Activated B cell treated with CpG ODN at 0.5 μM for 24 hours (primary cell): ENCODE data around the gene KCNJ6. TPM values are rescaled to one million over a fixed set of nuclear protein-coding genes. Genes with fewer than 3 reads are reported as not detected.
"Not testable (repeated sequence)": the region's sequence is repeated elsewhere in the genome, so short reads cannot be mapped to it uniquely, and the experiment has no call there.

ENCODE experiments used
- ATAC-seq: fragments of 200-7000 bp; cut with Tn5 transposase; one replicate; pipeline ENCODE4 v1.10.0; 2021; ENCODE audit warnings: low read depth, mild to moderate bottlenecking, moderate library complexity
- CTCF ChIA-PET: fragments of 350-600 bp; sonication (Branson Sonifier 250); formaldehyde crosslinking; loops from one replicate; lab custom pipeline; 2021; ENCODE audit warnings: antibody characterized with exemption; lab: Charles Lee
- POLR2A ChIA-PET: fragments of 350-600 bp; sonication (Branson Sonifier 250); formaldehyde crosslinking; loops from one replicate; lab custom pipeline; 2021; ENCODE audit warnings: antibody characterized with exemption; lab: Charles Lee
- DNase-seq: peaks from one replicate; pipeline ENCODE4 v3.0.0; 2022
- H3K27ac Mint-ChIP-seq: one replicate; pipeline ENCODE4 v1.8.0; 2020; ENCODE audit warnings: mixed read lengths
- H3K27me3 Mint-ChIP-seq: one replicate; pipeline ENCODE4 v1.8.0; 2021; ENCODE audit warnings: mixed read lengths
- H3K36me3 Mint-ChIP-seq: one replicate; pipeline ENCODE4 v1.8.0; 2021; ENCODE audit warnings: low read depth, mixed read lengths
- H3K4me1 Mint-ChIP-seq: one replicate; pipeline ENCODE4 v1.8.0; 2021; ENCODE audit warnings: mixed read lengths
- H3K4me3 Mint-ChIP-seq: one replicate; pipeline ENCODE4 v1.8.0; 2020; ENCODE audit warnings: mild to moderate bottlenecking, mixed read lengths
- H3K9me3 Mint-ChIP-seq: one replicate; pipeline ENCODE4 v1.8.0; 2020; ENCODE audit warnings: mixed read lengths
- intact Hi-C: fragments of 100-400 bp; cut with micrococcal nuclease; formaldehyde crosslinking; loops from one replicate; pipeline ENCODE4 v1.15.1; 2024
- total RNA-seq: library from RNA; stranded (reverse); gene quantifications from 2 replicates; pipeline ENCODE4 v1.2.3, GENCODE V29; 2022
- TF ChIP-seq, protein P1 (sequence below): fragments of 200-600 bp; IDR thresholded peaks from one replicate; pipeline ENCODE4 v1.8.0; 2022; ENCODE audit warnings: antibody characterized with exemption, mild to moderate bottlenecking

The KCNJ6 gene
- total RNA-seq, 1 donor from 2014 or later, result not detected

- DNase-seq (no peak), ATAC-seq (no peak)
- H3K27me3 Mint-ChIP-seq, result peaks cover 19% of the 10 kb centered on the region
- TF ChIP-seq, protein P1, sequence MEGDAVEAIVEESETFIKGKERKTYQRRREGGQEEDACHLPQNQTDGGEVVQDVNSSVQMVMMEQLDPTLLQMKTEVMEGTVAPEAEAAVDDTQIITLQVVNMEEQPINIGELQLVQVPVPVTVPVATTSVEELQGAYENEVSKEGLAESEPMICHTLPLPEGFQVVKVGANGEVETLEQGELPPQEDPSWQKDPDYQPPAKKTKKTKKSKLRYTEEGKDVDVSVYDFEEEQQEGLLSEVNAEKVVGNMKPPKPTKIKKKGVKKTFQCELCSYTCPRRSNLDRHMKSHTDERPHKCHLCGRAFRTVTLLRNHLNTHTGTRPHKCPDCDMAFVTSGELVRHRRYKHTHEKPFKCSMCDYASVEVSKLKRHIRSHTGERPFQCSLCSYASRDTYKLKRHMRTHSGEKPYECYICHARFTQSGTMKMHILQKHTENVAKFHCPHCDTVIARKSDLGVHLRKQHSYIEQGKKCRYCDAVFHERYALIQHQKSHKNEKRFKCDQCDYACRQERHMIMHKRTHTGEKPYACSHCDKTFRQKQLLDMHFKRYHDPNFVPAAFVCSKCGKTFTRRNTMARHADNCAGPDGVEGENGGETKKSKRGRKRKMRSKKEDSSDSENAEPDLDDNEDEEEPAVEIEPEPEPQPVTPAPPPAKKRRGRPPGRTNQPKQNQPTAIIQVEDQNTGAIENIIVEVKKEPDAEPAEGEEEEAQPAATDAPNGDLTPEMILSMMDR, result no peak
- no peaks in the 10 kb centered on the region for H3K4me1 Mint-ChIP-seq
- peaks cover 15% of the 10 kb centered on the region for H3K9me3 Mint-ChIP-seq
- H3K27ac Mint-ChIP-seq, result no peak overlapping the region
- intact Hi-C loops, result no loop called here
- H3K4me3 Mint-ChIP-seq, result no peak overlapping the region
- POLR2A ChIA-PET, result interaction anchor here (1.3 kb wide), 1 partner anchor 15 kb away, joined by 4 read pairs; no protein-coding TSS in a partner anchor
- H3K36me3 Mint-ChIP-seq, result no peaks in the 10 kb centered on the region
- CTCF ChIA-PET, result no interaction called here
Observed at GRCh38 chr21:37578471-37579126, 337.7 kb downstream of the KCNJ6 start.

DNA sequence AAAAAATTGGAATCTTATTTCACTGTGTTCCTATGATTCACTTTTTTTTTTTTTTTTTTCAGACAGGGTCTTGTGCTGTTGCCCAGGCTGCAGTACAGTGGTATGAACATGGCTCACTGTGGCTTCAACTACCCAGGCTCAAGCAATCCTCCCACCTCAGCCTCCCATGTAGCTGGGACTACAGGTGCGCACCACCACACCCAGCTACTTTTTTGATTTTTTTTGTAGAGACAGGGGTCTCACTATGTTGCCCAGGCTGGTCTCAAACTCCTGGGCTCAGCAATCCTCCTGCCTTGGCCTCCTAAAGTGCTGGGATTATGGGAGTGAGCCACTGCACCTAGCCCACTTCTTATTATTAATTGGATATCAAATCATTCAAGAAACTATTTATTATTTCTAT, 339.3 kb downstream of the KCNJ6 start:
- H3K4me1 Mint-ChIP-seq, H3K27ac Mint-ChIP-seq, DNase-seq, POLR2A ChIA-PET, H3K36me3 Mint-ChIP-seq, CTCF ChIA-PET, intact Hi-C loops, ATAC-seq, H3K4me3 Mint-ChIP-seq: not testable (repeated sequence)
- peaks cover 15% of the 10 kb centered on the region for H3K9me3 Mint-ChIP-seq
- H3K27me3 Mint-ChIP-seq, result peaks cover 18% of the 10 kb centered on the region

GRCh38 chr21:37575580-37575979, 340.7 kb downstream of the KCNJ6 start:
- peaks cover 15% of the 10 kb centered on the region for H3K9me3 Mint-ChIP-seq
- peaks cover 19% of the 10 kb centered on the region for H3K27me3 Mint-ChIP-seq
- H3K4me3 Mint-ChIP-seq, result no peak overlapping the region
- no peaks in the 10 kb centered on the region for H3K36me3 Mint-ChIP-seq
- no peak overlapping the region for H3K27ac Mint-ChIP-seq
- intact Hi-C loops, result no loop called here
- DNase-seq (no peak), ATAC-seq (no peak)
- ChIA-PET CTCF (no interaction called here), POLR2A (interaction anchor here (1.0 kb wide), 1 partner anchor 12 kb away, joined by 4 read pairs; no protein-coding TSS in a partner anchor)
- no peaks in the 10 kb centered on the region for H3K4me1 Mint-ChIP-seq
- TF ChIP-seq, protein P1, result no peak

- peaks cover 20% of the 10 kb centered on the region for H3K27me3 Mint-ChIP-seq
- TF ChIP-seq, protein P1, result no peak
- POLR2A ChIA-PET, result interaction anchor here (1.0 kb wide), 1 partner anchor 11 kb away, joined by 4 read pairs; no protein-coding TSS in a partner anchor
- intact Hi-C loops, result no loop called here
- no peak overlapping the region for H3K4me3 Mint-ChIP-seq
- DNase-seq (no peak), ATAC-seq (no peak)
- no peaks in the 10 kb centered on the region for H3K4me1 Mint-ChIP-seq
- H3K27ac Mint-ChIP-seq, result no peak overlapping the region
- peaks cover 15% of the 10 kb centered on the region for H3K9me3 Mint-ChIP-seq
- no peaks in the 10 kb centered on the region for H3K36me3 Mint-ChIP-seq
- CTCF ChIA-PET, result no interaction called here
Observed at GRCh38 chr21:37574751-37575150, 341.5 kb downstream of the KCNJ6 start.

DNA sequence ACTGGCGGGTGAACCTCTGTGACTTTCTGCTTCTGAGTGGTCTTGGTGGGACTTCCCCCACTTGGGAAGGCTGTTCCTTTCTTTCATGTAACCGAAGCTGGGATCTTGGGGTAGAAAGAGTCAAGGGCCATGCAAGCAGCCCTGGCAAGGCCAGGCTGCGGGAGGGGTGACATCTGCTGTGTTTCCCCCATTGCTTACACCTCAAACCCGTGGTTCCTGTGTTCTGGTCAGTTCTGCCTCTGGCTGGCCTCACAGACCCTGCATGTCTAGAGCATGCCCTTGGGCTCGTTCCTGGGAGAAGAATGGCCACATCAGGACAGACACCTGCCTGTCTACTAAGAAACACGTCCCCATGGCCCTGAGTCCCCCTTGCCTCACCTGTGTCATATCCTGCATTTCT, 341.9 kb downstream of the KCNJ6 start:
- no peak for DNase-seq
- Mint-ChIP-seq H3K36me3 (no peaks in the 10 kb centered on the region), H3K9me3 (peaks cover 12% of the 10 kb centered on the region), H3K4me3 (no peak overlapping the region), H3K4me1 (no peaks in the 10 kb centered on the region), H3K27ac (no peak overlapping the region), H3K27me3 (peaks cover 18% of the 10 kb centered on the region)
- ChIA-PET CTCF (no interaction called here), POLR2A (interaction anchor here (1.0 kb wide), 1 partner anchor 10 kb away, joined by 4 read pairs; no protein-coding TSS in a partner anchor)
- TF ChIP-seq, protein P1, result no peak
- intact Hi-C loops, result no loop called here
- ATAC-seq, result no peak
